ENCODE data around the gene CRNKL1. TPM values are rescaled to one million over a fixed set of nuclear protein-coding genes. Genes with fewer than 3 reads are reported as not detected.

Gene CRNKL1
- 21.9 to 25.8 TPM (median 22.9 TPM) in 5 replicates for total RNA-seq (2022; extraction: Qiagen RNA extraction)

GRCh38 chr20:20052074-20052970, at the start of gene CRNKL1, which contains the start of gene CFAP61:
CRNKL1 (minus strand) TSS chr20:20052466; CDS start chr20:20052342, 124 bp downstream.
CFAP61 (plus strand) TSS chr20:20052532; CDS start chr20:20056654, 4,122 bp downstream.

GRCh38 chr20:20017001-20017843, 35.0 kb downstream of the CRNKL1 start, which contains the start of gene NAA20:
NAA20 (plus strand) TSS chr20:20017362; CDS start chr20:20017397, 35 bp downstream.

Other genes starting within 250 kb of the CRNKL1 start
- gene NAA20, start 35.1 kb downstream of the CRNKL1 start, total RNA-seq (2022; extraction: Qiagen RNA extraction) = 129 to 162 TPM (median 134 TPM) in 5 replicates
- gene CFAP61, start 66 bp upstream of the CRNKL1 start, total RNA-seq (2022; extraction: Qiagen RNA extraction) = 0.21 to 0.48 TPM (median 0.40 TPM) in 5 replicates